H1 (cell line): ENCODE measurements around the gene TRABD2B.

Source experiments
- ATF3 ChIP-seq: IDR thresholded peaks from 2 replicates; pipeline ENCODE4 v1.6.1; 2011; ENCODE audit warnings: low read depth, mild to moderate bottlenecking, low read length; ENCODE audit not compliant: insufficient read depth
- CHD7 ChIP-seq: fragments of 300-600 bp; sonication (generic); IDR thresholded peaks from 2 replicates; pipeline ENCODE4 v1.7.1; 2012; ENCODE audit warnings: low read length, moderate library complexity, mild to moderate bottlenecking, inconsistent platforms; ENCODE audit not compliant: insufficient replicate concordance
- CTCF ChIP-seq, 3 experiments: IDR thresholded peaks; 1 replicate in 2 of 3; 2 replicates in 1 of 3; pipeline versions ENCODE4 v1.5.1 to v1.6.1; 2011; ENCODE audit warnings: low read length in 3 of 3, mild to moderate bottlenecking in 3 of 3, inconsistent platforms in 2 of 3, low read depth in 1 of 3, moderate library complexity in 1 of 3; ENCODE audit not compliant: insufficient read depth in 1 of 3; ENCODE audit errors: control extremely low read depth in 1 of 3
- EZH2 ChIP-seq: fragments of 200-600 bp; sonication (generic); IDR thresholded peaks from 2 replicates; pipeline ENCODE4 v1.7.1; 2012; ENCODE audit warnings: low read depth, mild to moderate bottlenecking, moderate library complexity, low read length, inconsistent platforms; ENCODE audit not compliant: severe bottlenecking
- POLR2AphosphoS5 ChIP-seq: IDR thresholded peaks from 2 replicates; pipeline ENCODE4 v1.6.1; 2011; ENCODE audit warnings: low read depth, low read length
- SRF ChIP-seq: IDR thresholded peaks from 2 replicates; pipeline ENCODE4 v1.6.1; 2011; ENCODE audit warnings: mild to moderate bottlenecking, low read depth, low read length, moderate library complexity

- no peak for TF ChIP-seq CTCF (IDR thresholded peaks at IDR 0.05; ENCODE audit: control extremely low read depth in 1 of 3, insufficient read depth in 1 of 3, low read depth in 1 of 3, low read length in 3 of 3)
- TF ChIP-seq EZH2: no peak
- no peak for TF ChIP-seq SRF
- TF ChIP-seq CHD7: no peak
- no peak for TF ChIP-seq ATF3
- no peak for TF ChIP-seq POLR2AphosphoS5
Observed at GRCh38 chr1:47913225-47913823, 83.9 kb downstream of the TRABD2B start.
